ENCODE results near the gene DZANK1. TPM values are rescaled to one million over a fixed set of nuclear protein-coding genes. Genes with fewer than 3 reads are reported as not detected.

The DZANK1 gene
- total RNA-seq: 0.83 and 1.3 TPM in 2 replicates

GRCh38 chr20:18466894-18467730 is at the start of gene DZANK1, which contains the start of gene POLR3F:
Gene DZANK1, minus strand, starts transcription at chr20:18467030. Its CDS starts 1,672 bp downstream, at chr20:18465358.
Gene POLR3F, plus strand, starts transcription at chr20:18467390. Its CDS starts 117 bp downstream, at chr20:18467507.

GRCh38 chr20:18507218-18508191 is 40.7 kb upstream of the DZANK1 start, which contains the start of gene SEC23B:
Gene SEC23B, plus strand, starts transcription at chr20:18507940. Its CDS starts 2,896 bp downstream, at chr20:18510836.

GRCh38 chr20:18496740-18497592 is 30.1 kb upstream of the DZANK1 start, which contains the start of gene RBBP9:
Gene RBBP9, minus strand, starts transcription at chr20:18497225. Its CDS starts 58 bp downstream, at chr20:18497167.

Other genes with a start within 250 kb of the DZANK1 start
- 26.0 and 30.4 TPM in 2 replicates for gene ZNF133, start 178.5 kb downstream of the DZANK1 start, total RNA-seq
- 11.5 and 18.0 TPM in 2 replicates for gene POLR3F, start 360 bp upstream of the DZANK1 start, total RNA-seq
- gene RBBP9, start 30.2 kb upstream of the DZANK1 start, total RNA-seq: 15.9 and 17.3 TPM in 2 replicates
- gene SEC23B, start 40.9 kb upstream of the DZANK1 start, total RNA-seq: 35.2 and 41.4 TPM in 2 replicates
- 52.9 and 93.4 TPM in 2 replicates for gene SMIM26, start 100.4 kb upstream of the DZANK1 start, total RNA-seq
- gene DTD1, start 121.0 kb upstream of the DZANK1 start, total RNA-seq: 53.9 and 130 TPM in 2 replicates

All from smooth muscle cell of trachea (primary cell).